WTC11 (cell line): ENCODE data around the gene CCNG2. TPM values are rescaled to one million over a fixed set of nuclear protein-coding genes. Genes with fewer than 3 reads are reported as not detected.

Experiments
- ATAC-seq: fragments of 200-7000 bp; cut with Tn5 transposase; 2 replicates; pipeline ENCODE4 v1.10.0; 2021; ENCODE audit warnings: mild to moderate bottlenecking, moderate library complexity
- CTCF ChIA-PET: fragments of 300-600 bp; sonication (Branson Sonifier 250); formaldehyde crosslinking; loops from one replicate; lab custom pipeline; 2021; ENCODE audit warnings: antibody characterized with exemption; lab: Charles Lee
- POLR2A ChIA-PET: fragments of 350-600 bp; sonication (Branson Sonifier 250); formaldehyde crosslinking; loops from one replicate; lab custom pipeline; 2021; ENCODE audit warnings: antibody characterized with exemption; lab: Charles Lee
- DNase-seq: peaks from one replicate; pipeline ENCODE4 v3.0.0; 2021; ENCODE audit warnings: low spot score
- H3K27ac Mint-ChIP-seq: 2 replicates; pipeline ENCODE4 v1.8.0; 2021; ENCODE audit warnings: mixed read lengths
- H3K27me3 Mint-ChIP-seq: 2 replicates; pipeline ENCODE4 v1.8.0; 2021; ENCODE audit warnings: low read depth, mild to moderate bottlenecking, moderate library complexity, mixed read lengths
- H3K36me3 Mint-ChIP-seq: 2 replicates; pipeline ENCODE4 v1.8.0; 2021; ENCODE audit warnings: mixed read lengths
- H3K4me1 Mint-ChIP-seq: 2 replicates; pipeline ENCODE4 v1.8.0; 2022; ENCODE audit warnings: mixed read lengths
- H3K4me3 Mint-ChIP-seq: 2 replicates; pipeline ENCODE4 v1.8.0; 2021; ENCODE audit warnings: mild to moderate bottlenecking, moderate library complexity, mixed read lengths
- H3K9me3 Mint-ChIP-seq: 2 replicates; pipeline ENCODE4 v1.8.0; 2021; ENCODE audit warnings: mixed read lengths
- ATF3 ChIP-seq: sonication (generic); formaldehyde crosslinking; conservative IDR thresholded peaks from 2 replicates; pipeline ENCODE4 v1.8.1; 2022; ENCODE audit warnings: mild to moderate bottlenecking, missing genetic modification reagents
- CBFB ChIP-seq: sonication (generic); formaldehyde crosslinking; IDR thresholded peaks from 2 replicates; pipeline ENCODE4 v1.8.1; 2022; ENCODE audit warnings: mild to moderate bottlenecking, low read depth, missing genetic modification reagents
- EMX1 ChIP-seq: fragments of 250-450 bp; sonication (Bioruptor Pico); IDR thresholded peaks from 2 replicates; pipeline ENCODE4 v1.8.0; 2021; ENCODE audit warnings: mild to moderate bottlenecking
- GTF2I ChIP-seq: fragments of 250-450 bp; sonication (Bioruptor Pico); conservative IDR thresholded peaks from 2 replicates; pipeline ENCODE4 v1.4.0; 2021; ENCODE audit warnings: mild to moderate bottlenecking
- IRF2 ChIP-seq: sonication (generic); formaldehyde crosslinking; IDR thresholded peaks from 2 replicates; pipeline ENCODE4 v1.8.0; 2022; ENCODE audit warnings: low read depth, missing genetic modification reagents, borderline replicate concordance
- NR3C1 ChIP-seq: sonication (generic); formaldehyde crosslinking; conservative IDR thresholded peaks from 2 replicates; pipeline ENCODE4 v1.8.1; 2023; ENCODE audit warnings: low read depth, mild to moderate bottlenecking, missing genetic modification reagents
- PRRX2 ChIP-seq: fragments of 250-450 bp; sonication (Bioruptor Pico); IDR thresholded peaks from 2 replicates; pipeline ENCODE4 v1.8.0; 2021; ENCODE audit warnings: mild to moderate bottlenecking
- SMAD3 ChIP-seq: sonication (generic); formaldehyde crosslinking; IDR thresholded peaks from 2 replicates; pipeline ENCODE4 v1.8.0; 2022; ENCODE audit warnings: missing genetic modification reagents, mild to moderate bottlenecking, borderline replicate concordance
- STAT6 ChIP-seq: sonication (generic); formaldehyde crosslinking; conservative IDR thresholded peaks from 2 replicates; pipeline ENCODE4 v1.8.1; 2023; ENCODE audit warnings: mild to moderate bottlenecking, low read depth, missing genetic modification reagents, moderate library complexity
- ZBTB21 ChIP-seq: sonication (generic); formaldehyde crosslinking; IDR thresholded peaks from 2 replicates; pipeline ENCODE4 v1.8.1; 2023; ENCODE audit warnings: mild to moderate bottlenecking, missing genetic modification reagents, borderline replicate concordance
- ZNF138 ChIP-seq: sonication (generic); formaldehyde crosslinking; conservative IDR thresholded peaks from 2 replicates; pipeline ENCODE4 v1.8.1; 2022; ENCODE audit warnings: mild to moderate bottlenecking, moderate library complexity, missing genetic modification reagents
- ZNF232 ChIP-seq: sonication (generic); formaldehyde crosslinking; IDR thresholded peaks from 2 replicates; pipeline ENCODE4 v1.8.0; 2022; ENCODE audit warnings: mild to moderate bottlenecking, missing genetic modification reagents
- ZNF263 ChIP-seq: sonication (generic); formaldehyde crosslinking; IDR thresholded peaks from 2 replicates; pipeline ENCODE4 v1.8.1; 2022; ENCODE audit warnings: low read depth, mild to moderate bottlenecking, moderate library complexity, missing genetic modification reagents
- total RNA-seq: library from RNA; stranded (reverse); gene quantifications from 3 replicates; pipeline ENCODE4 v1.2.3, GENCODE V29; 2021
- TF ChIP-seq, protein P1 (sequence below): fragments of 250-450 bp; sonication (Bioruptor Pico); IDR thresholded peaks from 2 replicates; pipeline ENCODE4 v1.8.0; 2021; ENCODE audit warnings: mild to moderate bottlenecking
- TF ChIP-seq, protein P2 (sequence below): sonication (generic); formaldehyde crosslinking; IDR thresholded peaks from 2 replicates; pipeline ENCODE4 v1.8.0; 2023; ENCODE audit warnings: mild to moderate bottlenecking, missing genetic modification reagents
- TF ChIP-seq, protein P3 (sequence below): sonication (generic); formaldehyde crosslinking; IDR thresholded peaks from 2 replicates; pipeline ENCODE4 v1.8.1; 2022; ENCODE audit warnings: low read depth, mild to moderate bottlenecking, moderate library complexity, missing genetic modification reagents, borderline replicate concordance
- TF ChIP-seq, protein P4 (sequence below): fragments of 250-450 bp; sonication (Bioruptor Pico); IDR thresholded peaks from 2 replicates; pipeline ENCODE4 v1.9.0; 2021; ENCODE audit warnings: mild to moderate bottlenecking

Gene CCNG2
- total RNA-seq, 1 experiment from 2014 or later: 18.9 TPM

GRCh38 chr4:77197361-77197760, 40.4 kb downstream of the CCNG2 start:
- H3K9me3 Mint-ChIP-seq: no peaks in the 10 kb centered on the region
- H3K36me3 Mint-ChIP-seq: no peaks in the 10 kb centered on the region
- peaks cover 8% of the 10 kb centered on the region for H3K4me1 Mint-ChIP-seq
- TF ChIP-seq ZBTB21 (CRISPR knock-in tag) (no peak), ZNF263 (CRISPR knock-in tag) (no peak)
- TF ChIP-seq, all 79 proteins: peak for 0
- POLR2A ChIA-PET: no interaction called here
- Mint-ChIP-seq H3K4me3 (no peak overlapping the region), H3K27me3 (peaks cover 60% of the 10 kb centered on the region), H3K27ac (no peak overlapping the region)
- ATAC-seq: no peak
- CTCF ChIA-PET: interaction anchor here (1.2 kb wide), 1 partner anchor 151 kb away, joined by 3 read pairs; no protein-coding TSS in a partner anchor
- no peak for DNase-seq

GRCh38 chr4:77197831-77198230, 40.8 kb downstream of the CCNG2 start:
- Mint-ChIP-seq H3K4me1 (peaks cover 8% of the 10 kb centered on the region), H3K4me3 (no peak overlapping the region), H3K36me3 (no peaks in the 10 kb centered on the region), H3K27ac (no peak overlapping the region), H3K27me3 (peaks cover 57% of the 10 kb centered on the region), H3K9me3 (no peaks in the 10 kb centered on the region)
- DNase-seq: no peak
- CTCF ChIA-PET: interaction anchor here (1.2 kb wide), 1 partner anchor 102 kb away, joined by 3 read pairs; no protein-coding TSS in a partner anchor
- TF ChIP-seq, protein P1, sequence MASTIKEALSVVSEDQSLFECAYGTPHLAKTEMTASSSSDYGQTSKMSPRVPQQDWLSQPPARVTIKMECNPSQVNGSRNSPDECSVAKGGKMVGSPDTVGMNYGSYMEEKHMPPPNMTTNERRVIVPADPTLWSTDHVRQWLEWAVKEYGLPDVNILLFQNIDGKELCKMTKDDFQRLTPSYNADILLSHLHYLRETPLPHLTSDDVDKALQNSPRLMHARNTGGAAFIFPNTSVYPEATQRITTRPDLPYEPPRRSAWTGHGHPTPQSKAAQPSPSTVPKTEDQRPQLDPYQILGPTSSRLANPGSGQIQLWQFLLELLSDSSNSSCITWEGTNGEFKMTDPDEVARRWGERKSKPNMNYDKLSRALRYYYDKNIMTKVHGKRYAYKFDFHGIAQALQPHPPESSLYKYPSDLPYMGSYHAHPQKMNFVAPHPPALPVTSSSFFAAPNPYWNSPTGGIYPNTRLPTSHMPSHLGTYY (CRISPR knock-in tag): no peak
- TF ChIP-seq ZNF138: no peak
- no peak for TF ChIP-seq IRF2 (CRISPR knock-in tag)
- no peak for TF ChIP-seq GTF2I (CRISPR knock-in tag)
- TF ChIP-seq, protein P2, sequence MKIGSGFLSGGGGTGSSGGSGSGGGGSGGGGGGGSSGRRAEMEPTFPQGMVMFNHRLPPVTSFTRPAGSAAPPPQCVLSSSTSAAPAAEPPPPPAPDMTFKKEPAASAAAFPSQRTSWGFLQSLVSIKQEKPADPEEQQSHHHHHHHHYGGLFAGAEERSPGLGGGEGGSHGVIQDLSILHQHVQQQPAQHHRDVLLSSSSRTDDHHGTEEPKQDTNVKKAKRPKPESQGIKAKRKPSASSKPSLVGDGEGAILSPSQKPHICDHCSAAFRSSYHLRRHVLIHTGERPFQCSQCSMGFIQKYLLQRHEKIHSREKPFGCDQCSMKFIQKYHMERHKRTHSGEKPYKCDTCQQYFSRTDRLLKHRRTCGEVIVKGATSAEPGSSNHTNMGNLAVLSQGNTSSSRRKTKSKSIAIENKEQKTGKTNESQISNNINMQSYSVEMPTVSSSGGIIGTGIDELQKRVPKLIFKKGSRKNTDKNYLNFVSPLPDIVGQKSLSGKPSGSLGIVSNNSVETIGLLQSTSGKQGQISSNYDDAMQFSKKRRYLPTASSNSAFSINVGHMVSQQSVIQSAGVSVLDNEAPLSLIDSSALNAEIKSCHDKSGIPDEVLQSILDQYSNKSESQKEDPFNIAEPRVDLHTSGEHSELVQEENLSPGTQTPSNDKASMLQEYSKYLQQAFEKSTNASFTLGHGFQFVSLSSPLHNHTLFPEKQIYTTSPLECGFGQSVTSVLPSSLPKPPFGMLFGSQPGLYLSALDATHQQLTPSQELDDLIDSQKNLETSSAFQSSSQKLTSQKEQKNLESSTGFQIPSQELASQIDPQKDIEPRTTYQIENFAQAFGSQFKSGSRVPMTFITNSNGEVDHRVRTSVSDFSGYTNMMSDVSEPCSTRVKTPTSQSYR (CRISPR knock-in tag): no peak
- TF ChIP-seq CBFB (CRISPR knock-in tag): no peak
- TF ChIP-seq, protein P3, sequence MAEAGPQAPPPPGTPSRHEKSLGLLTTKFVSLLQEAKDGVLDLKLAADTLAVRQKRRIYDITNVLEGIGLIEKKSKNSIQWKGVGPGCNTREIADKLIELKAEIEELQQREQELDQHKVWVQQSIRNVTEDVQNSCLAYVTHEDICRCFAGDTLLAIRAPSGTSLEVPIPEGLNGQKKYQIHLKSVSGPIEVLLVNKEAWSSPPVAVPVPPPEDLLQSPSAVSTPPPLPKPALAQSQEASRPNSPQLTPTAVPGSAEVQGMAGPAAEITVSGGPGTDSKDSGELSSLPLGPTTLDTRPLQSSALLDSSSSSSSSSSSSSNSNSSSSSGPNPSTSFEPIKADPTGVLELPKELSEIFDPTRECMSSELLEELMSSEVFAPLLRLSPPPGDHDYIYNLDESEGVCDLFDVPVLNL (CRISPR knock-in tag): no peak
- TF ChIP-seq PRRX2: no peak
- TF ChIP-seq ZNF232: no peak
- TF ChIP-seq ZBTB21 (CRISPR knock-in tag): no peak
- TF ChIP-seq, protein P4, sequence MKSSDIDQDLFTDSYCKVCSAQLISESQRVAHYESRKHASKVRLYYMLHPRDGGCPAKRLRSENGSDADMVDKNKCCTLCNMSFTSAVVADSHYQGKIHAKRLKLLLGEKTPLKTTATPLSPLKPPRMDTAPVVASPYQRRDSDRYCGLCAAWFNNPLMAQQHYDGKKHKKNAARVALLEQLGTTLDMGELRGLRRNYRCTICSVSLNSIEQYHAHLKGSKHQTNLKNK (CRISPR knock-in tag): no peak
- TF ChIP-seq EMX1: no peak
- no peak for TF ChIP-seq NR3C1 (CRISPR knock-in tag)
- no peak for TF ChIP-seq STAT6
- TF ChIP-seq ATF3 (CRISPR knock-in tag): no peak
- TF ChIP-seq SMAD3 (CRISPR knock-in tag): no peak
- TF ChIP-seq, all 79 proteins: peak for 0
- POLR2A ChIA-PET: no interaction called here
- ATAC-seq: no peak
